Measurements from ENCODE around the gene RFPL4AL1. TPM values are rescaled to one million over a fixed set of nuclear protein-coding genes. Genes with fewer than 3 reads are reported as not detected.

RFPL4AL1 gene
- total RNA-seq, 1 experiment from 2014 or later = not detected

DNA sequence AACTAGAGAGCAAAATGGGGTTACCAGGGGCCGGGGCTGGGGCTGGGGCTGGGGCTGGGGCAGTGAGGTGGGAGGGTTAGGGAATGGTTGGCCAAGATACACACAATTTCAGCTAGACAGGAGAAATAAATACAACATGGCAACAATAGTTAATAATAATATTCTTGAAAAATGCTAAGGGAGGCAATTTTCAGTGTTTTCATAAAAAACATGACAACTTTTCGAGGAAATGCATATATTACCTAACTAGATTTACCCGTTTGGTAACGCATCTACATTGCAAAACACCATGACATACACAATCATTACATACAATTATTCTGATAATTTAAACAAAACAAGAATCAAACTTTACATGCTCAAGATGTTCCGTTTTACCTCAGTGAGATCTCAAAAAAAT lies 12.2 kb downstream of the RFPL4AL1 start:
- no peak overlapping the region for H3K18ac ChIP-seq (ENCODE audit: insufficient read length, low read depth, low read length)
- no peak overlapping the region for H3K14ac ChIP-seq (ENCODE audit: insufficient read depth, low read length)
- no peak overlapping the region for H4K91ac ChIP-seq (ENCODE audit: insufficient read length, low read depth, low read length)
- H2BK120ac ChIP-seq (ENCODE audit: low read depth, low read length, poor library complexity, severe bottlenecking) = no peak overlapping the region
- no peak overlapping the region for H3K4me3 Mint-ChIP-seq
- H2BK20ac ChIP-seq (ENCODE audit: low read depth, low read length, poor library complexity, severe bottlenecking) = no peak overlapping the region
- H3K23ac ChIP-seq (ENCODE audit: insufficient read length, low read depth, low read length) = no peak overlapping the region
- no peaks in the 10 kb centered on the region for H3K79me2 ChIP-seq (ENCODE audit: insufficient read depth, low read length)
- no peak overlapping the region for H2BK12ac ChIP-seq (ENCODE audit: insufficient read length, low read depth, low read length)
- no peaks in the 10 kb centered on the region for H3K27me3 Mint-ChIP-seq (ENCODE audit: low read depth)
- H3K56ac ChIP-seq (ENCODE audit: insufficient read length, low read depth, low read length) = no peak overlapping the region
- no peak overlapping the region for H3K27ac ChIP-seq (ENCODE audit: insufficient read length, low read depth, low read length)
- no peaks in the 10 kb centered on the region for H4K20me1 ChIP-seq (ENCODE audit: control insufficient read depth, insufficient read depth, insufficient read length)
- no peaks in the 10 kb centered on the region for H3K27me3 ChIP-seq (ENCODE audit: insufficient read depth, low read length)
- peaks cover 94 to 97% of the 10 kb centered on the region in 2 experiments for H3K9me3 Mint-ChIP-seq
- no peak overlapping the region for H3K4me2 ChIP-seq (ENCODE audit: insufficient read depth, insufficient read length, low read length)
- H2BK15ac ChIP-seq (ENCODE audit: low read depth, low read length) = no peak overlapping the region
- no peaks in the 10 kb centered on the region for H3K4me1 Mint-ChIP-seq
- no CpG with 5 or more reads among the region's 5 CpGs for WGBS (ENCODE audit: extremely low coverage, insufficient read length, low lambda C conversion rate)
- H2BK5ac ChIP-seq (ENCODE audit: insufficient read length, low read length) = no peak overlapping the region
- H3K23me2 ChIP-seq (ENCODE audit: insufficient read length, low read depth, low read length, poor library complexity, severe bottlenecking) = no peaks in the 10 kb centered on the region
- H3K36me3 Mint-ChIP-seq (ENCODE audit: insufficient read depth in 1 of 3, low read depth in 3 of 3) = peaks cover 10 to 35% (median 12%) of the 10 kb centered on the region in 3 experiments; a peak in 5 of 7 replicates
- H3K9me3 ChIP-seq (ENCODE audit: control insufficient read depth, low read depth, low read length) = peaks cover 82% of the 10 kb centered on the region
- no peak overlapping the region for H3K27ac Mint-ChIP-seq
- H3K9ac ChIP-seq (ENCODE audit: extremely low read depth, insufficient read length, low read length) = no peak overlapping the region
- H3K4me1 ChIP-seq (ENCODE audit: insufficient read depth, low read length) = no peaks in the 10 kb centered on the region
- H3K4ac ChIP-seq (ENCODE audit: low read depth, low read length) = no peak overlapping the region
- H2AK5ac ChIP-seq (ENCODE audit: insufficient read length, low read length) = no peak overlapping the region
- no peak overlapping the region for H3T11ph ChIP-seq (ENCODE audit: low read length)
- H4K5ac ChIP-seq (ENCODE audit: insufficient read length, low read depth, low read length) = no peak overlapping the region
- H2AFZ ChIP-seq (ENCODE audit: low read length) = no peak overlapping the region
- H4K8ac ChIP-seq (replicated peaks; ENCODE audit: insufficient read length, low read depth, low read length) = no peak overlapping the region
- DNase-seq = no peak
- TF ChIP-seq, protein P1, sequence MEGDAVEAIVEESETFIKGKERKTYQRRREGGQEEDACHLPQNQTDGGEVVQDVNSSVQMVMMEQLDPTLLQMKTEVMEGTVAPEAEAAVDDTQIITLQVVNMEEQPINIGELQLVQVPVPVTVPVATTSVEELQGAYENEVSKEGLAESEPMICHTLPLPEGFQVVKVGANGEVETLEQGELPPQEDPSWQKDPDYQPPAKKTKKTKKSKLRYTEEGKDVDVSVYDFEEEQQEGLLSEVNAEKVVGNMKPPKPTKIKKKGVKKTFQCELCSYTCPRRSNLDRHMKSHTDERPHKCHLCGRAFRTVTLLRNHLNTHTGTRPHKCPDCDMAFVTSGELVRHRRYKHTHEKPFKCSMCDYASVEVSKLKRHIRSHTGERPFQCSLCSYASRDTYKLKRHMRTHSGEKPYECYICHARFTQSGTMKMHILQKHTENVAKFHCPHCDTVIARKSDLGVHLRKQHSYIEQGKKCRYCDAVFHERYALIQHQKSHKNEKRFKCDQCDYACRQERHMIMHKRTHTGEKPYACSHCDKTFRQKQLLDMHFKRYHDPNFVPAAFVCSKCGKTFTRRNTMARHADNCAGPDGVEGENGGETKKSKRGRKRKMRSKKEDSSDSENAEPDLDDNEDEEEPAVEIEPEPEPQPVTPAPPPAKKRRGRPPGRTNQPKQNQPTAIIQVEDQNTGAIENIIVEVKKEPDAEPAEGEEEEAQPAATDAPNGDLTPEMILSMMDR (conservative IDR thresholded peaks at IDR 0.05) = no peak
- H3K79me1 ChIP-seq (ENCODE audit: insufficient read depth, low read depth, low read length, poor library complexity, severe bottlenecking) = no peaks in the 10 kb centered on the region

Measured in H9 (cell line).